ENCODE measurements around the gene ZBTB34.

ZBTB34 gene

GRCh38 chr9:126915846-126916543 lies 55.6 kb downstream of the ZBTB34 start:
- no CpG with 5 or more reads among the region's 15 CpGs for WGBS, 2 donors (ENCODE audit: extremely low coverage in 2 of 2, insufficient read length in 2 of 2, insufficient replicate concordance in 1 of 2)
- no peak for DNase-seq (ENCODE audit: low spot score)
- peak overlapping the region in 1 of 2 donors; percentile 56 for H3K4me3 ChIP-seq (ENCODE audit: low read length in 2 of 2)

GRCh38 chr9:126916909-126917308 lies 56.5 kb downstream of the ZBTB34 start:
- H4K8ac ChIP-seq (ENCODE audit: low read depth, low read length), result no peak overlapping the region
- H3K79me1 ChIP-seq (ENCODE audit: low read depth, low read length), result no peaks in the 10 kb centered on the region
- no peak overlapping the region for H3K9ac ChIP-seq (ENCODE audit: low read depth, low read length, poor library complexity)
- H3K4me3 ChIP-seq (ENCODE audit: low read length in 2 of 2), result no peak overlapping the region
- peaks cover 3 to 10% of the 10 kb centered on the region in 2 donors for H3K4me1 ChIP-seq (ENCODE audit: control insufficient read depth in 2 of 2, insufficient read depth in 1 of 2, low read depth in 1 of 2, low read length in 2 of 2)
- H2BK120ac ChIP-seq (ENCODE audit: low read depth, low read length), result no peak overlapping the region
- H3K4ac ChIP-seq (ENCODE audit: low read length), result no peak overlapping the region
- H3K18ac ChIP-seq (ENCODE audit: low read length), result no peak overlapping the region
- H2AK5ac ChIP-seq (ENCODE audit: low read depth, low read length), result no peak overlapping the region
- no peak overlapping the region for H3K14ac ChIP-seq (ENCODE audit: low read length)
- no peak overlapping the region for H3K23ac ChIP-seq (ENCODE audit: low read depth, low read length, poor library complexity)
- no peak overlapping the region for H4K91ac ChIP-seq (ENCODE audit: low read depth, low read length, poor library complexity)
- H2BK12ac ChIP-seq (ENCODE audit: low read length), result no peak overlapping the region
- H3K27ac ChIP-seq (replicated peaks; ENCODE audit: low read length), result no peak overlapping the region
- no peak overlapping the region for H2AFZ ChIP-seq (ENCODE audit: low read length)
- H3K9me3 ChIP-seq (replicated peaks in 1 of 2; ENCODE audit: control insufficient read depth in 2 of 2, insufficient read depth in 1 of 2, low read depth in 1 of 2, low read length in 2 of 2), result no peaks in the 10 kb centered on the region
- no peak overlapping the region for H2BK5ac ChIP-seq (ENCODE audit: low read length)
- no CpG with 5 or more reads among the region's 2 CpGs for WGBS, 2 donors (ENCODE audit: extremely low coverage in 2 of 2, insufficient read length in 2 of 2, insufficient replicate concordance in 1 of 2)
- no peaks in the 10 kb centered on the region for H3K36me3 ChIP-seq (replicated peaks in 1 of 2; ENCODE audit: control insufficient read depth in 2 of 2, insufficient read depth in 2 of 2, low read length in 2 of 2)
- H3K27me3 ChIP-seq (ENCODE audit: control insufficient read depth in 3 of 3, insufficient read depth in 3 of 3, low read depth in 1 of 3, low read length in 3 of 3), result peaks cover 0 to 27% (median 19%) of the 10 kb centered on the region in 3 experiments
- no peak overlapping the region for H3K4me2 ChIP-seq (ENCODE audit: insufficient read depth, low read length, poor library complexity, severe bottlenecking)
- H2BK15ac ChIP-seq (ENCODE audit: low read length), result no peak overlapping the region
- no peak for DNase-seq (ENCODE audit: low spot score)

More at GRCh38 chr9:126915846-126916543, 55.6 kb downstream of the ZBTB34 start:
- Histone ChIP-seq H3K18ac (ENCODE audit: low read length) (no peak overlapping the region), H2BK12ac (ENCODE audit: low read length) (no peak overlapping the region), H2AFZ (ENCODE audit: low read length) (peak overlapping the region; percentile 96), H4K8ac (ENCODE audit: low read depth, low read length) (no peak overlapping the region), H3K4ac (ENCODE audit: low read length) (no peak overlapping the region), H3K36me3 (replicated peaks in 1 of 2; ENCODE audit: control insufficient read depth in 2 of 2, insufficient read depth in 2 of 2, low read length in 2 of 2) (no peaks in the 10 kb centered on the region), H3K79me1 (ENCODE audit: low read depth, low read length) (no peaks in the 10 kb centered on the region), H2AK5ac (ENCODE audit: low read depth, low read length) (no peak overlapping the region), H3K4me2 (ENCODE audit: insufficient read depth, low read length, poor library complexity, severe bottlenecking) (peak overlapping the region; percentile 73), H3K9me3 (replicated peaks in 1 of 2; ENCODE audit: control insufficient read depth in 2 of 2, insufficient read depth in 1 of 2, low read depth in 1 of 2, low read length in 2 of 2) (no peaks in the 10 kb centered on the region), H3K9ac (ENCODE audit: low read depth, low read length, poor library complexity) (no peak overlapping the region), H3K4me1 (ENCODE audit: control insufficient read depth in 2 of 2, insufficient read depth in 1 of 2, low read depth in 1 of 2, low read length in 2 of 2) (peaks cover 3 to 10% of the 10 kb centered on the region in 2 donors), H3K27ac (replicated peaks; ENCODE audit: low read length) (no peak overlapping the region), H2BK120ac (ENCODE audit: low read depth, low read length) (no peak overlapping the region), H3K27me3 (ENCODE audit: control insufficient read depth in 3 of 3, insufficient read depth in 3 of 3, low read depth in 1 of 3, low read length in 3 of 3) (peaks cover 0 to 30% (median 19%) of the 10 kb centered on the region in 3 experiments), H4K91ac (ENCODE audit: low read depth, low read length, poor library complexity) (no peak overlapping the region), H3K14ac (ENCODE audit: low read length) (no peak overlapping the region), H3K23ac (ENCODE audit: low read depth, low read length, poor library complexity) (peak overlapping the region; percentile 69), H2BK5ac (ENCODE audit: low read length) (no peak overlapping the region), H2BK15ac (ENCODE audit: low read length) (no peak overlapping the region)

GRCh38 chr9:126919193-126919592 lies 58.8 kb downstream of the ZBTB34 start:
- H3K23ac ChIP-seq (ENCODE audit: low read depth, low read length, poor library complexity), result no peak overlapping the region
- no peak overlapping the region for H4K91ac ChIP-seq (ENCODE audit: low read depth, low read length, poor library complexity)
- no peaks in the 10 kb centered on the region for H3K9me3 ChIP-seq (replicated peaks in 1 of 2; ENCODE audit: control insufficient read depth in 2 of 2, insufficient read depth in 1 of 2, low read depth in 1 of 2, low read length in 2 of 2)
- no peak for DNase-seq (ENCODE audit: low spot score)
- H3K14ac ChIP-seq (ENCODE audit: low read length), result no peak overlapping the region
- H3K4me1 ChIP-seq (ENCODE audit: control insufficient read depth in 2 of 2, insufficient read depth in 1 of 2, low read depth in 1 of 2, low read length in 2 of 2), result peaks cover 1 to 10% of the 10 kb centered on the region in 2 donors
- H2AFZ ChIP-seq (ENCODE audit: low read length), result no peak overlapping the region
- peaks cover 0 to 16% (median 10%) of the 10 kb centered on the region in 3 experiments for H3K27me3 ChIP-seq (ENCODE audit: control insufficient read depth in 3 of 3, insufficient read depth in 3 of 3, low read depth in 1 of 3, low read length in 3 of 3)
- no peak overlapping the region for H3K4me2 ChIP-seq (ENCODE audit: insufficient read depth, low read length, poor library complexity, severe bottlenecking)
- no peak overlapping the region for H2BK120ac ChIP-seq (ENCODE audit: low read depth, low read length)
- H3K79me1 ChIP-seq (ENCODE audit: low read depth, low read length), result no peaks in the 10 kb centered on the region
- H3K36me3 ChIP-seq (replicated peaks in 1 of 2; ENCODE audit: control insufficient read depth in 2 of 2, insufficient read depth in 2 of 2, low read length in 2 of 2), result no peaks in the 10 kb centered on the region
- H2BK5ac ChIP-seq (ENCODE audit: low read length), result no peak overlapping the region
- no peak overlapping the region for H3K9ac ChIP-seq (ENCODE audit: low read depth, low read length, poor library complexity)
- no peak overlapping the region for H3K27ac ChIP-seq (replicated peaks; ENCODE audit: low read length)
- no peak overlapping the region for H2BK15ac ChIP-seq (ENCODE audit: low read length)
- H3K18ac ChIP-seq (ENCODE audit: low read length), result no peak overlapping the region
- H3K4ac ChIP-seq (ENCODE audit: low read length), result no peak overlapping the region
- no peak overlapping the region for H2BK12ac ChIP-seq (ENCODE audit: low read length)
- no CpG with 5 or more reads among the region's 1 CpG for WGBS, 2 donors (ENCODE audit: extremely low coverage in 2 of 2, insufficient read length in 2 of 2, insufficient replicate concordance in 1 of 2)
- no peak overlapping the region for H4K8ac ChIP-seq (ENCODE audit: low read depth, low read length)
- no peak overlapping the region for H2AK5ac ChIP-seq (ENCODE audit: low read depth, low read length)
- no peak overlapping the region for H3K4me3 ChIP-seq (ENCODE audit: low read length in 2 of 2)

- Histone ChIP-seq H3K9ac (ENCODE audit: low read depth, low read length, poor library complexity) (no peak overlapping the region), H3K4me2 (ENCODE audit: insufficient read depth, low read length, poor library complexity, severe bottlenecking) (no peak overlapping the region), H2AK5ac (ENCODE audit: low read depth, low read length) (no peak overlapping the region), H3K79me1 (ENCODE audit: low read depth, low read length) (no peaks in the 10 kb centered on the region), H3K4me3 (ENCODE audit: low read length in 2 of 2) (no peak overlapping the region), H2BK5ac (ENCODE audit: low read length) (no peak overlapping the region), H3K4ac (ENCODE audit: low read length) (no peak overlapping the region), H3K27me3 (ENCODE audit: control insufficient read depth in 3 of 3, insufficient read depth in 3 of 3, low read depth in 1 of 3, low read length in 3 of 3) (peaks cover 0 to 9% (median 0%) of the 10 kb centered on the region in 3 experiments), H2AFZ (ENCODE audit: low read length) (no peak overlapping the region), H3K14ac (ENCODE audit: low read length) (no peak overlapping the region), H3K36me3 (replicated peaks in 1 of 2; ENCODE audit: control insufficient read depth in 2 of 2, insufficient read depth in 2 of 2, low read length in 2 of 2) (no peaks in the 10 kb centered on the region), H2BK15ac (ENCODE audit: low read length) (no peak overlapping the region), H3K18ac (ENCODE audit: low read length) (no peak overlapping the region), H3K9me3 (replicated peaks in 1 of 2; ENCODE audit: control insufficient read depth in 2 of 2, insufficient read depth in 1 of 2, low read depth in 1 of 2, low read length in 2 of 2) (no peaks in the 10 kb centered on the region), H2BK12ac (ENCODE audit: low read length) (no peak overlapping the region), H4K8ac (ENCODE audit: low read depth, low read length) (no peak overlapping the region), H3K4me1 (ENCODE audit: control insufficient read depth in 2 of 2, insufficient read depth in 1 of 2, low read depth in 1 of 2, low read length in 2 of 2) (peaks cover 0 to 4% of the 10 kb centered on the region in 2 donors), H3K27ac (replicated peaks; ENCODE audit: low read length) (no peak overlapping the region), H2BK120ac (ENCODE audit: low read depth, low read length) (no peak overlapping the region), H3K23ac (ENCODE audit: low read depth, low read length, poor library complexity) (no peak overlapping the region), H4K91ac (ENCODE audit: low read depth, low read length, poor library complexity) (no peak overlapping the region)
- DNase-seq (ENCODE audit: low spot score), result no peak
Measured at GRCh38 chr9:126925876-126926275, 65.4 kb downstream of the ZBTB34 start.
